ENCODE results near the gene C7orf33. TPM values are rescaled to one million over a fixed set of nuclear protein-coding genes. Genes with fewer than 3 reads are reported as not detected.

Gene C7orf33
- total and polyA plus RNA-seq, 2 of the 8 experiments (the other 6 are each of a cell fraction or from before 2014, with no cell fraction given), result not detected

GRCh38 chr7:148662646-148663045 lies 72.1 kb downstream of the C7orf33 start (continued):
- TF ChIP-seq CHD7 (IDR thresholded peaks at IDR 0.05; ENCODE audit: insufficient replicate concordance, low read length) (no peak), RXRA (IDR thresholded peaks at IDR 0.05; ENCODE audit: insufficient read depth, low read depth, low read length) (no peak), E2F6 (IDR thresholded peaks at IDR 0.05) (no peak), MAFK (IDR thresholded peaks at IDR 0.05; ENCODE audit: low read depth, low read length) (no peak), FOSL1 (IDR thresholded peaks at IDR 0.05; ENCODE audit: insufficient read depth, low read depth, low read length) (no peak), CBX5 (IDR thresholded peaks at IDR 0.05; ENCODE audit: low read depth, low read length) (no peak)

All from H1 (cell line).